Tibial artery (tissue), 4 donors: ENCODE measurements around the gene ANTXRL.
"Not testable (repeated sequence)": the region's sequence is repeated elsewhere in the genome, so short reads cannot be mapped to it uniquely, and the experiment has no call there.

Experiments
- DNase-seq, 2 donors: peaks; one replicate each; pipeline ENCODE4 v3.0.0-alpha.2; 2019
- H3K27ac ChIP-seq, 2 donors: fragments of 200-600 bp; sonication (generic) in 1 of 2; 1 replicate in 1 of 2; 2 replicates in 1 of 2; pipeline ENCODE4 v1.5.1; 2018 to 2019; ENCODE audit warnings: mild to moderate bottlenecking in 1 of 2
- H3K27me3 ChIP-seq, 2 donors: fragments of 200-600 bp; sonication (generic) in 1 of 2; one replicate each; pipeline versions ENCODE4 v1.5.1 to v1.6.0; 2016 to 2019
- H3K36me3 ChIP-seq, 3 donors: fragments of 200-600 bp; sonication (generic) in 2 of 3; one replicate each; pipeline ENCODE4 v1.5.1; 2016 to 2019; ENCODE audit warnings: mild to moderate bottlenecking in 2 of 3
- H3K4me1 ChIP-seq, 4 donors: fragments of 200-600 bp; sonication (generic) in 2 of 4; 1 replicate in 3 of 4; 2 replicates in 1 of 4; pipeline ENCODE4 v1.5.1; 2016 to 2019
- H3K4me3 ChIP-seq, 2 donors: fragments of 200-600 bp; sonication (generic) in 1 of 2; 1 replicate in 1 of 2; 2 replicates in 1 of 2; pipeline ENCODE4 v1.5.1; 2018 to 2019; ENCODE audit warnings: mild to moderate bottlenecking in 2 of 2
- H3K9me3 ChIP-seq, 3 donors: fragments of 200-600 bp; sonication (generic) in 1 of 3; one replicate each; pipeline ENCODE4 v1.5.1; 2016 to 2019
- CTCF ChIP-seq, 2 experiments: fragments of 200-600 bp in 1 of 2; fragments of 450-650 bp in 1 of 2; IDR thresholded peaks; one replicate each; pipeline ENCODE4 v1.5.1; 2017 to 2019; ENCODE audit warnings: antibody characterized with exemption in 2 of 2, mild to moderate bottlenecking in 1 of 2, moderate library complexity in 1 of 2
- intact Hi-C: fragments of 100-400 bp; cut with DNase I; formaldehyde crosslinking; loops from one replicate; pipeline ENCODE4 v1.15.0; 2023; ENCODE audit warnings: low total_unique reads

Gene ANTXRL

GRCh38 chr10:46254007-46254383 is 32.8 kb upstream of the ANTXRL start:
- intact Hi-C loops, result no loop called here
- no peak for TF ChIP-seq CTCF (IDR thresholded peaks at IDR 0.05)
- H3K27me3 ChIP-seq, result no peaks in the 10 kb centered on the region
- no peak overlapping the region for H3K27ac ChIP-seq
- no peak overlapping the region for H3K4me3 ChIP-seq
- H3K9me3 ChIP-seq, result no peaks in the 10 kb centered on the region
- H3K36me3 ChIP-seq, result no peaks in the 10 kb centered on the region
- peaks cover 0 to 46% (median 26%) of the 10 kb centered on the region in 4 donors for H3K4me1 ChIP-seq
- no peak for DNase-seq

GRCh38 chr10:46254467-46254866 is 32.3 kb upstream of the ANTXRL start:
- H3K27me3 ChIP-seq, result no peaks in the 10 kb centered on the region
- peak overlapping the region; percentile 19 to 63 for H3K27ac ChIP-seq
- TF ChIP-seq CTCF (IDR thresholded peaks at IDR 0.05), result no peak
- peaks cover 0 to 49% (median 26%) of the 10 kb centered on the region in 4 donors for H3K4me1 ChIP-seq
- intact Hi-C loops, result no loop called here
- H3K4me3 ChIP-seq, result no peak overlapping the region
- no peaks in the 10 kb centered on the region for H3K9me3 ChIP-seq
- DNase-seq, result no peak
- H3K36me3 ChIP-seq, result no peaks in the 10 kb centered on the region

- Histone ChIP-seq H3K27ac (peak overlapping the region; percentile 19 to 63), H3K4me1 (peaks cover 0 to 49% (median 26%) of the 10 kb centered on the region in 4 donors)
- DNase-seq, H3K27me3 ChIP-seq, intact Hi-C loops, H3K9me3 ChIP-seq, H3K4me3 ChIP-seq, H3K36me3 ChIP-seq: not testable (repeated sequence)
These were observed 31.6 kb upstream of the ANTXRL start for GRCh38 chr10:46255210-46255609.

- H3K36me3 ChIP-seq, result no peaks in the 10 kb centered on the region
- peaks cover 0 to 49% (median 26%) of the 10 kb centered on the region in 4 donors for H3K4me1 ChIP-seq
- peak; percentile 68 to 81 for DNase-seq
- peak overlapping the region; percentile 19 to 63 for H3K27ac ChIP-seq
- intact Hi-C loops, result no loop called here
- H3K27me3 ChIP-seq, result no peaks in the 10 kb centered on the region
- TF ChIP-seq CTCF (IDR thresholded peaks at IDR 0.05), result peak in 1 of 2 experiments; percentile 6
- no peak overlapping the region for H3K4me3 ChIP-seq
- H3K9me3 ChIP-seq, result no peaks in the 10 kb centered on the region
These were observed 30.7 kb upstream of the ANTXRL start for GRCh38 chr10:46255801-46256747.

- no peak overlapping the region for H3K4me3 ChIP-seq
- DNase-seq, result no peak
- H3K27ac ChIP-seq, result peak overlapping the region; percentile 5 to 63
- no peak for TF ChIP-seq CTCF (IDR thresholded peaks at IDR 0.05)
- no peaks in the 10 kb centered on the region for H3K27me3 ChIP-seq
- intact Hi-C loops, result no loop called here
- H3K9me3 ChIP-seq, result no peaks in the 10 kb centered on the region
- no peaks in the 10 kb centered on the region for H3K36me3 ChIP-seq
- H3K4me1 ChIP-seq, result peaks cover 0 to 49% (median 26%) of the 10 kb centered on the region in 4 donors
These were observed 29.7 kb upstream of the ANTXRL start for GRCh38 chr10:46257099-46257498.

GRCh38 chr10:46262906-46263560 is 23.8 kb upstream of the ANTXRL start:
- H3K27ac ChIP-seq, H3K9me3 ChIP-seq, H3K27me3 ChIP-seq, H3K36me3 ChIP-seq, intact Hi-C loops, DNase-seq, H3K4me3 ChIP-seq: not testable (repeated sequence)
- H3K4me1 ChIP-seq, result peaks cover 0 to 13% (median 5%) of the 10 kb centered on the region in 4 donors
